Endothelial cell of umbilical vein (primary cell): ENCODE data around the gene SH3YL1. TPM values are rescaled to one million over a fixed set of nuclear protein-coding genes. Genes with fewer than 3 reads are reported as not detected.

Experiments used
- BruUV-seq: library from RNA; stranded (reverse); fragments of 400-500 nt; replicated peaks from 2 replicates; lab custom pipeline; 2021; lab: Mats Ljungman, UMichigan
- CTCF ChIA-PET: fragments of 300-600, 350-600 bp; sonication (Branson Sonifier 250); formaldehyde crosslinking; loops from one replicate; lab custom pipeline; 2021; ENCODE audit warnings: antibody characterized with exemption, inconsistent platforms; lab: Charles Lee
- POLR2A ChIA-PET: fragments of 300-600, 350-600 bp; sonication (Branson Sonifier 250); formaldehyde crosslinking; loops from one replicate; lab custom pipeline; 2021; ENCODE audit warnings: antibody characterized with exemption, inconsistent platforms; lab: Charles Lee
- DNase-seq: peaks from one replicate; pipeline ENCODE4 v3.0.0-alpha.2; 2011; ENCODE audit warnings: low read depth, low spot score
- FAIRE-seq: peaks from 2 replicates; lab custom pipeline; 2011; peaks lifted over from hg19 to GRCh38; lab: Jason Lieb, UNC
- H2AFZ ChIP-seq: 2 replicates; pipeline ENCODE4 v1.6.0; 2012; ENCODE audit warnings: low read depth, low read length, control low read depth, inconsistent platforms
- H3K27ac ChIP-seq: 2 replicates; pipeline ENCODE4 v1.5.1; 2011; ENCODE audit warnings: low read depth, mild to moderate bottlenecking, control low read depth, low read length, moderate library complexity; ENCODE audit not compliant: insufficient read depth
- H3K27me3 ChIP-seq, 2 experiments: 2 replicates each; pipeline versions ENCODE4 v1.6.0 to v1.6.1; 2011; ENCODE audit warnings: low read length in 2 of 2, mixed read lengths in 1 of 2; ENCODE audit not compliant: control insufficient read depth in 2 of 2, insufficient read depth in 2 of 2
- H3K36me3 ChIP-seq, 2 experiments: 2 replicates in 1 of 2; 3 replicates in 1 of 2; pipeline ENCODE4 v1.5.1; 2011; ENCODE audit warnings: low read length in 2 of 2, mild to moderate bottlenecking in 1 of 2, moderate library complexity in 1 of 2; ENCODE audit not compliant: control insufficient read depth in 2 of 2, insufficient read depth in 2 of 2; ENCODE audit errors: extremely low read depth in 1 of 2
- H3K4me1 ChIP-seq: 3 replicates; pipeline ENCODE4 v1.5.1; 2011; ENCODE audit warnings: mild to moderate bottlenecking, low read length; ENCODE audit not compliant: control insufficient read depth, insufficient read depth; ENCODE audit errors: extremely low read depth
- H3K4me2 ChIP-seq: 2 replicates; pipeline ENCODE4 v1.6.1; 2011; ENCODE audit warnings: low read length, control low read depth, mixed read lengths; ENCODE audit not compliant: insufficient read depth
- H3K4me3 ChIP-seq, 3 experiments: fragments of 200-600 bp in 1 of 3; sonication (generic), shearing (Covaris generic) in 1 of 3; replicated peaks in 1 of 3; 2 replicates each; pipeline ENCODE4 v1.5.1; 2011 to 2016; ENCODE audit warnings: control low read depth in 3 of 3, low read length in 3 of 3, mild to moderate bottlenecking in 2 of 3, inconsistent platforms in 1 of 3, low read depth in 1 of 3, moderate library complexity in 1 of 3; ENCODE audit not compliant: insufficient read depth in 1 of 3
- H3K79me2 ChIP-seq: 2 replicates; pipeline ENCODE4 v1.6.0; 2012; ENCODE audit warnings: low read length, inconsistent platforms; ENCODE audit not compliant: control insufficient read depth, insufficient read depth
- H3K9ac ChIP-seq: replicated peaks from 2 replicates; pipeline ENCODE3; 2011; ENCODE audit warnings: low read length, control low read depth; ENCODE audit not compliant: insufficient read depth; ENCODE audit errors: extremely low read depth
- H3K9me1 ChIP-seq: replicated peaks from 3 replicates; pipeline ENCODE4 v1.6.0; 2011; ENCODE audit warnings: mild to moderate bottlenecking, low read length; ENCODE audit not compliant: control insufficient read depth, insufficient read depth; ENCODE audit errors: extremely low read depth
- H3K9me3 ChIP-seq: replicated peaks from 2 replicates; pipeline ENCODE4 v1.5.1; 2012; ENCODE audit warnings: low read length, inconsistent platforms; ENCODE audit not compliant: control insufficient read depth, insufficient read depth
- H4K20me1 ChIP-seq: replicated peaks from 2 replicates; pipeline ENCODE3; 2011; ENCODE audit warnings: mild to moderate bottlenecking, low read length; ENCODE audit not compliant: control insufficient read depth, insufficient read depth; ENCODE audit errors: extremely low read depth
- CTCF ChIP-seq, 2 donors: IDR thresholded peaks; 1 replicate in 1 of 2; 2 replicates in 1 of 2; pipeline ENCODE4 v1.5.1; 2011; ENCODE audit warnings: low read length in 2 of 2, mild to moderate bottlenecking in 2 of 2, moderate library complexity in 2 of 2, control low read depth in 1 of 2, inconsistent platforms in 1 of 2, low read depth in 1 of 2; ENCODE audit not compliant: insufficient read depth in 1 of 2; ENCODE audit errors: extremely low read depth in 1 of 2
- EZH2 ChIP-seq: IDR thresholded peaks from 2 replicates; pipeline ENCODE4 v1.6.1; 2012; ENCODE audit warnings: borderline replicate concordance, low read depth, mild to moderate bottlenecking, moderate library complexity, low read length, inconsistent platforms; ENCODE audit not compliant: severe bottlenecking
- FOS ChIP-seq: IDR thresholded peaks from 2 replicates; pipeline ENCODE4 v1.6.1; 2011; ENCODE audit warnings: mild to moderate bottlenecking, low read length, moderate library complexity, borderline replicate concordance; ENCODE audit not compliant: insufficient read depth
- GATA2 ChIP-seq: IDR thresholded peaks from 2 replicates; pipeline ENCODE4 v1.7.0; 2011; ENCODE audit warnings: low read depth, mild to moderate bottlenecking, moderate library complexity, mixed read lengths, low read length; ENCODE audit not compliant: insufficient read length, insufficient read depth
- JUN ChIP-seq: IDR thresholded peaks from 2 replicates; pipeline ENCODE4 v1.6.1; 2011; ENCODE audit warnings: borderline replicate concordance, low read depth; ENCODE audit not compliant: insufficient read length, insufficient read depth
- MAX ChIP-seq: IDR thresholded peaks from 2 replicates; pipeline ENCODE4 v1.6.1; 2011; ENCODE audit not compliant: insufficient read depth, insufficient read length
- MYC ChIP-seq: IDR thresholded peaks from one replicate; pipeline ENCODE4 v1.6.1; 2011; ENCODE audit warnings: mild to moderate bottlenecking, low read depth, low read length
- POLR2A ChIP-seq: IDR thresholded peaks from 2 replicates; pipeline ENCODE4 v1.6.1; 2012; ENCODE audit warnings: low read depth, mild to moderate bottlenecking, control low read depth, low read length
- POLR2AphosphoS5 ChIP-seq: IDR thresholded peaks from 2 replicates; pipeline ENCODE4 v1.6.1; 2012; ENCODE audit warnings: low read depth, mild to moderate bottlenecking, control low read depth, low read length, moderate library complexity; ENCODE audit not compliant: insufficient read depth
- dilution Hi-C: fragments of 300-500 bp; cut with MboI; formaldehyde crosslinking; loops from one replicate; pipeline ENCODE4 v1.15.0; 2019; ENCODE audit warnings: low sequenced_read_pairs; ENCODE audit not compliant: extremely low pct_ligation_motif_present
- intact Hi-C: fragments of 100-400 bp; cut with micrococcal nuclease; formaldehyde crosslinking; loops from one replicate; pipeline ENCODE4 v1.10.0; 2022
- polyA plus RNA-seq, 4 experiments: library from polyadenylated mRNA; depleted of rRNA in 3 of 4; stranded (reverse) in 3 of 4; unstranded in 1 of 4; fragments of >200 nt; gene quantifications; 2 replicates each; pipeline versions ENCODE4 v1.2.1 to v1.2.3, GENCODE V29; 2011 to 2012; ENCODE audit warnings: missing spikeins in 1 of 4
- total RNA-seq: library from RNA; stranded (reverse); gene quantifications from 2 replicates; pipeline ENCODE4 v1.2.3, GENCODE V29; 2021

SH3YL1 gene
- total and polyA plus RNA-seq, 2 donors (not counting 3 experiments of a cell fraction or from before 2014, with no cell fraction given), result 12.5 to 22.4 TPM

GRCh38 chr2:263022-263738, 652 bp downstream of the SH3YL1 start:
- H3K36me3 ChIP-seq, result no peaks in the 10 kb centered on the region
- BruUV-seq, result no TSS peak
- no peak overlapping the region for H3K27ac ChIP-seq
- H3K4me1 ChIP-seq, result peaks cover 17% of the 10 kb centered on the region
- DNase-seq (no peak), FAIRE-seq (no peak)
- intact Hi-C loops (loop anchor here (5.0 kb wide), 1 partner anchor 1364 kb away; no protein-coding TSS in a partner anchor), dilution Hi-C loops (no loop called here)
- H3K79me2 ChIP-seq, result peaks cover 32% of the 10 kb centered on the region
- no peaks in the 10 kb centered on the region for H3K27me3 ChIP-seq
- H4K20me1 ChIP-seq, result peaks cover 2% of the 10 kb centered on the region
- H3K4me3 ChIP-seq, result peak overlapping the region in 2 of 3 experiments; percentile 61 to 79
- H3K9me1 ChIP-seq, result no peaks in the 10 kb centered on the region
- H2AFZ ChIP-seq, result peak overlapping the region; percentile 95
- ChIA-PET POLR2A (no interaction called here), CTCF (interaction anchor here (0.9 to 1.7 kb wide), 2 partner anchors 16 to 1283 kb away, joined by 3 to 8 read pairs; no protein-coding TSS in a partner anchor)
- H3K9me3 ChIP-seq, result no peaks in the 10 kb centered on the region
- no peak overlapping the region for H3K9ac ChIP-seq
- H3K4me2 ChIP-seq, result peak overlapping the region; percentile 83
- TF ChIP-seq FOS (no peak), GATA2 (no peak), POLR2A (no peak), MYC (no peak), CTCF (IDR thresholded peaks at IDR 0.05; ENCODE audit: extremely low read depth in 1 of 2, insufficient read depth in 1 of 2, low read depth in 1 of 2, low read length in 2 of 2) (no peak), EZH2 (no peak), MAX (no peak), POLR2AphosphoS5 (no peak), JUN (no peak)
